NCI-H446 treated with DMSO at 0.1 percent for 48 hours (cell line): ENCODE results near the gene HOXC4.

ENCODE experiments used
- DNase-seq: peaks from one replicate; lab custom pipeline; 2025; lab: John Stamatoyannopoulos, UW

Gene HOXC4

GRCh38 chr12:54016051-54016450, 37.6 kb upstream of the HOXC4 start:
- no peak for DNase-seq

DNA sequence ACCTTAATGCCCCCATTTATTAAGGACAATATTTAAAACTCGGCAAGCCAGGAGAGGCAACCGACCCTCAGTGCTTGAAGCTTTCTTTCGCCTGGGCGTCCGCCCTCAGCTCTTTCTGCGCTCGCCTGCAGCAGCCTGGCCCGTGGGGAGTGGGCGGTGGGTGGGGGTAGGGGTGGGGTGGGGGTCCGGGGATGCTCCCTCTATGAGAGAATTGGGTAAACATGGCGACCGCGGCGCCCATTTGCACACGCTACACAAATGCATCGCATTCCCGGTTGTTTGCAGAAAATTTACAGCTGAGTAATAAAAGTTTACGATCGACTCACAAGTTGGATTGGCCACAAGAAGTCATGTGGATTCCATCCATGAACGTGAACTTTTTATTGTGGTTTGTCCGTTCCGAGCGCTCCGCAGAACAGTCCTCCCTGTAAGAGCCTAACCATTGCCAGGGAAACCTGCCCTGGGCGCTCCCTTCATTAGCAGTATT, 37.1 kb upstream of the HOXC4 start:
- DNase-seq: peak; percentile 67

GRCh38 chr12:54017027-54017788, 36.4 kb upstream of the HOXC4 start:
- peak; percentile 69 for DNase-seq

DNA sequence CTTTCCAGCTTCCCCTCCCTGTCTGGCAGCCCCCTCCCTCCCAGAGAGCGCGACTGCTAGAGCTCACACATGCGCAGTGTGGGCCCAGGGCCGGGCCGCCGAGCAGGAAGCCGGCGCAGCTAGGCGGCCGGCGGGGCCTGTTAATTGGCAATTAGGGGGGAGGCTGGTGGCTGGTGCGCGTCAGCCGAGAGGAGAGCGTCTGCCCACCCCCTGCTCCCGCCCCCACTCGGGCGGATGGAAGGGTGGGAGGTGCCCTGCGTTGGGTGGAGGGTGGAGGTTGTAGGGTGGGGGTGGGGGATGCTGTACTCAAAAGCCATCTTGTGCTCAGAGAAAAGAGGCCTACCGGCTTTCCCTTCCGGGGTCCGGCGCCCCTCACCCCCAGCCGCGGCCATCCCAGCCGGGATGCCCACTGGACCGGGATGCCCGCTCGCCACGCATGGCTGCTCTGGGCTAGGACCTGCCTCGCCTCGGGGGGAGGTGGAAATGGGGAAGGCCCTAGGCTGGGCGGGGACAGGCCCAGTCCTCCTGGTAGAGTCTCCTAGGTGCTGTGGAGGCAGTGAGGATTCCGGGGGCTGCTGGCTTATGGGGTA, 35.7 kb upstream of the HOXC4 start:
- peak; percentile 94 for DNase-seq

GRCh38 chr12:54018468-54018984, 35.1 kb upstream of the HOXC4 start:
- no peak for DNase-seq

DNA sequence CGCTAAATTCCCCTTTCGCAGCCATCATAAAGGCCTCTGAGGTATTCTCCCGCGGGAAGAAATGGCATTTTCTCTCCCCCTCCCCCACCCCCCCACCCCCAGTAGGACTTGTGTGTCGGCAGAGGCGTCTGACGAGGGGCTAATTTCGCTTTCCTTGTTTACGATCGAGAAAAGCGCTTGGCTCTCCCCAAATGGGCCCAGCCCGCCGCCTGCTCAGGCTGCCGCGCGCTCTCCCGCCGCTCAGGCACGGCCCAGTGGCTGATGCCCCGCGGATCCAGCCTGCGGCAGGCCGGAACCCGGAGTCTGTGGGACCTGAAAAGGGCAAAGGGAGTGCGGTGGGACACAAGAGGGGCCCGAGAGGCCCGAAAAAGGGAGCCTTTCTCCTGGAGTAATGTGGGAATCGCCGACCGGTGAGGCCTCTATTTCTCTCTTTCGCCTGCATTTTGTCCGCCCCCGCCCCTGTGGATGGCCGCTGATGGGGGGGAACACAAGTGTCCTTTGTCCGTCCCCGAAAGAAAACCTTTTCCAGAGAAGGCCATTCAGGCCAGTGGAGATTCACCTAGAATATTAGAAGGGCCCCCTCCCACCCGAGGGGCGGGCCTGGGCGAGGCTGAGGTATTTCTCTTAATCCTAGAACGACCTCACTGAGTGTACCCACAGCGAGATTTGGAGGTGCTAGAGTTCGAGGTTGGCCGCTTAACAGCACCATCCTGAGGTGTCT, 34.4 kb upstream of the HOXC4 start:
- DNase-seq: no peak

DNA sequence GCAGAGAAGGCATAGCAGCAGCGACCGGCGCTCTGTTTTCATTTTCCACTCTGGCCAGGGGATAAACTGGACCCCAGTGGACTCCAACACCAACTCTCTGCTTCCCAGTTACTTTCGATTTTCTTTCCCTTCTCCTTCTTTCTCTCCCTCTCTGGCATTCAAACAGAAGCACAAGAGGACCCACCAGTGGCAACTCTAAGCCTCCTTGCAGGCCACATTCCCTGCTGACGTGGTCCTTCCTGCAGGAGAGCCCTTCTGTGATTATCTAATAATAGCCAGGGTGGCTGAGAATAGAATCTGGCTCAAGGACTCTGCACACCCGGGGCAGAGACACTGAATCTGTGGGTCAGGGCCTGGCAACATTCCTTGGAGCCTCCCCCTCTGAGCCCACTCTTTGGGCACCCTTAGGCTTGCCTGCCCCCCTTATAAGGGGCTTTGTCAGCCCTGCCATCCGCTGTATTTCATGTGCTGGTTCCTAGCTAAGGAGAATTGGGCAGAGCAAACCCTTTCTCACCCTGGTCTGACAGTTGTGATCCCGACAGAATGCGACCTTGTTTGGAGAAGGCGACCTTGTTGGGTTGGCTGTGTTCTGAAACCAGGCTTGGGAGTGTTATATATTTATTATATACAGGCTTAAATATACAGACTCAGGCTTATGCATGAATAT, 33.6 kb upstream of the HOXC4 start:
- no peak for DNase-seq

GRCh38 chr12:54020591-54021405, 32.8 kb upstream of the HOXC4 start:
- DNase-seq: no peak

GRCh38 chr12:54021432-54022013, 32.1 kb upstream of the HOXC4 start:
- DNase-seq: no peak

- no peak for DNase-seq
Observed at GRCh38 chr12:54022960-54023884, 30.4 kb upstream of the HOXC4 start.

- no peak for DNase-seq
Observed at GRCh38 chr12:54024127-54024526, 29.5 kb upstream of the HOXC4 start.

GRCh38 chr12:54024581-54025305, 28.9 kb upstream of the HOXC4 start:
- no peak for DNase-seq

GRCh38 chr12:54025499-54026405, 27.9 kb upstream of the HOXC4 start:
- DNase-seq: no peak

DNA sequence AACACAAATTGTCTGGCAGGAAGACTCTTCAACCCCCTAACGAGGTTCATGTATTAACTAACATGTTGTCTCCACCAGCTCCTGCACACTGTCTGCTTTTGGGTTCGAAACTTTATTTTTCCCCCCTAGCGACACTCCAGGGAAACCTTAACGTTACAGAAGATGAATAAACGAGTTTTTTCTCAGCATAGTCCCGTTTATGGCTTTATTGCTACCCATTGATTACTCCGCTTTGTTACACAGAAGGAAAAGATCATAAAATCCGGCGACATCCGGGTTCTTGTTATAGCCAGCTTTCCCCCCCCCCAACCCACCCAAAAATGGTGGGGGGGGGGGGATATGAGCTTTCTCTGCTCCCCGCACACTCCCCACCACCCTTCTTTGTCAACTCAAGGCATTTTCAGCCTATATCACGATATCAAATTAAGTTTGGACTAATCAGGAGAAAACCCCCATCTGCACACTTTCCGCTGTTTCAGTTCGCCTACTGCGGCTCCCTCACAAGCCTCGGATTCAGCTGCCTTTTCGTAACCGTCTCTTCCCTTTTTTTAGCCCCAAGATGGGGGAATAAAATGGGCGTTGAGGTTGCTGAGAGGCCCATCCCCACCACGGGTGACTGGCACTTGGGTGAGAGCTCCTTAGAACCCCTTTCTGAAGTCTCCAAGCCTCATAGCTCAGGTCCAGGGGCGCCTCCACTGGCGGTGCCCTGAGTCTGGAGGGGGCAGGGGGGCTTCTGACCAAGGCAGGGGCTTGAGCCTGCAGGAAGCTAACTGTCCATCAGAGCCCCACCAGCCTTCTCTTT, 26.8 kb upstream of the HOXC4 start:
- no peak for DNase-seq

GRCh38 chr12:54027442-54027786, 26.2 kb upstream of the HOXC4 start:
- DNase-seq: no peak

GRCh38 chr12:54028314-54029201, 25.1 kb upstream of the HOXC4 start, which contains the start of gene HOXC6:
Gene HOXC6, plus strand, starts transcription at chr12:54028440. Its CDS starts 82 bp downstream, at chr12:54028522.
- peak; percentile 15 for DNase-seq
